Measurements from ENCODE around the gene BMERB1.

Gene BMERB1

GRCh38 chr16:15502041-15502725 is 67.8 kb downstream of the BMERB1 start:
- Histone ChIP-seq H3K9me3 (no peaks in the 10 kb centered on the region), H3K4me3 (ENCODE audit: low read depth in 1 of 2, low read length in 1 of 2) (no peak overlapping the region), H3K27ac (no peak overlapping the region), H3K36me3 (no peaks in the 10 kb centered on the region), H3K27me3 (peaks cover 8% of the 10 kb centered on the region), H3K4me1 (ENCODE audit: control insufficient read depth in 1 of 2, insufficient read depth in 1 of 2, low read depth in 1 of 2, low read length in 1 of 2) (no peaks in the 10 kb centered on the region)
- no peak for TF ChIP-seq CTCF (IDR thresholded peaks at IDR 0.05)

- H3K4me1 ChIP-seq (ENCODE audit: control insufficient read depth in 1 of 2, insufficient read depth in 1 of 2, low read depth in 1 of 2, low read length in 1 of 2), result no peaks in the 10 kb centered on the region
- no peak for TF ChIP-seq CTCF (IDR thresholded peaks at IDR 0.05)
Observed at GRCh38 chr16:15506441-15506840, 72.1 kb downstream of the BMERB1 start.

GRCh38 chr16:15507301-15507958 is 73.0 kb downstream of the BMERB1 start:
- no peak overlapping the region for H3K4me3 ChIP-seq (ENCODE audit: low read depth in 1 of 2, low read length in 1 of 2)
- H3K4me1 ChIP-seq (ENCODE audit: control insufficient read depth in 1 of 2, insufficient read depth in 1 of 2, low read depth in 1 of 2, low read length in 1 of 2), result no peaks in the 10 kb centered on the region

More at GRCh38 chr16:15506441-15506840, 72.1 kb downstream of the BMERB1 start:
- no peaks in the 10 kb centered on the region for H3K9me3 ChIP-seq
- no peaks in the 10 kb centered on the region for H3K36me3 ChIP-seq
- peaks cover 26% of the 10 kb centered on the region for H3K27me3 ChIP-seq
- no peak overlapping the region for H3K4me3 ChIP-seq (ENCODE audit: low read depth in 1 of 2, low read length in 1 of 2)
- H3K27ac ChIP-seq, result no peak overlapping the region

GRCh38 chr16:15507959-15508627 is 73.7 kb downstream of the BMERB1 start:
- no peaks in the 10 kb centered on the region for H3K4me1 ChIP-seq (ENCODE audit: control insufficient read depth in 1 of 2, insufficient read depth in 1 of 2, low read depth in 1 of 2, low read length in 1 of 2)
- no peaks in the 10 kb centered on the region for H3K36me3 ChIP-seq
- no peak overlapping the region for H3K4me3 ChIP-seq (ENCODE audit: low read depth in 1 of 2, low read length in 1 of 2)
- peaks cover 26% of the 10 kb centered on the region for H3K27me3 ChIP-seq
- no peak overlapping the region for H3K27ac ChIP-seq
- no peak for TF ChIP-seq CTCF (IDR thresholded peaks at IDR 0.05)
- no peaks in the 10 kb centered on the region for H3K9me3 ChIP-seq

More at GRCh38 chr16:15507301-15507958, 73.0 kb downstream of the BMERB1 start:
- TF ChIP-seq CTCF (IDR thresholded peaks at IDR 0.05), result no peak
- H3K36me3 ChIP-seq, result no peaks in the 10 kb centered on the region
- no peak overlapping the region for H3K27ac ChIP-seq
- H3K27me3 ChIP-seq, result peaks cover 26% of the 10 kb centered on the region
- H3K9me3 ChIP-seq, result no peaks in the 10 kb centered on the region

- no peak overlapping the region for H3K27ac ChIP-seq
- TF ChIP-seq CTCF (IDR thresholded peaks at IDR 0.05), result no peak
- H3K4me3 ChIP-seq (ENCODE audit: low read depth in 1 of 2, low read length in 1 of 2), result no peak overlapping the region
Observed at GRCh38 chr16:15509051-15509592, 74.7 kb downstream of the BMERB1 start.

More at GRCh38 chr16:15509051-15509592, 74.7 kb downstream of the BMERB1 start:
- Histone ChIP-seq H3K4me1 (ENCODE audit: control insufficient read depth in 1 of 2, insufficient read depth in 1 of 2, low read depth in 1 of 2, low read length in 1 of 2) (no peaks in the 10 kb centered on the region), H3K36me3 (no peaks in the 10 kb centered on the region), H3K9me3 (no peaks in the 10 kb centered on the region), H3K27me3 (peaks cover 26% of the 10 kb centered on the region)
